ENCODE results near the gene RABGGTA.

Gene RABGGTA

GRCh38 chr14:24290746-24291145 lies 19.3 kb upstream of the RABGGTA start:
- no peak overlapping the region for H3K4me3 ChIP-seq (ENCODE audit: low read depth, low read length)
- no peak for TF ChIP-seq CTCF (IDR thresholded peaks at IDR 0.05; ENCODE audit: low read depth, low read length, missing control alignments)
- no peak for DNase-seq (ENCODE audit: low read depth)

GRCh38 chr14:24289649-24290280 lies 18.4 kb upstream of the RABGGTA start:
- no peak overlapping the region for H3K4me3 ChIP-seq (ENCODE audit: low read depth, low read length)
- no peak for DNase-seq (ENCODE audit: low read depth)
- TF ChIP-seq CTCF (IDR thresholded peaks at IDR 0.05; ENCODE audit: low read depth, low read length, missing control alignments): no peak

- TF ChIP-seq CTCF (IDR thresholded peaks at IDR 0.05; ENCODE audit: low read depth, low read length, missing control alignments): no peak
- DNase-seq (ENCODE audit: low read depth): no peak
Measured at GRCh38 chr14:24286996-24287395, 15.6 kb upstream of the RABGGTA start.

GRCh38 chr14:24285351-24285750 lies 14.0 kb upstream of the RABGGTA start:
- no peak for DNase-seq (ENCODE audit: low read depth)
- TF ChIP-seq CTCF (IDR thresholded peaks at IDR 0.05; ENCODE audit: low read depth, low read length, missing control alignments): no peak

More at GRCh38 chr14:24286996-24287395, 15.6 kb upstream of the RABGGTA start:
- no peak overlapping the region for H3K4me3 ChIP-seq (ENCODE audit: low read depth, low read length)

GRCh38 chr14:24284501-24285035 lies 13.2 kb upstream of the RABGGTA start:
- no peak for DNase-seq (ENCODE audit: low read depth)
- no peak overlapping the region for H3K4me3 ChIP-seq (ENCODE audit: low read depth, low read length)
- TF ChIP-seq CTCF (IDR thresholded peaks at IDR 0.05; ENCODE audit: low read depth, low read length, missing control alignments): no peak

More at GRCh38 chr14:24285351-24285750, 14.0 kb upstream of the RABGGTA start:
- H3K4me3 ChIP-seq (ENCODE audit: low read depth, low read length): no peak overlapping the region

GRCh38 chr14:24283796-24284460 lies 12.5 kb upstream of the RABGGTA start:
- TF ChIP-seq CTCF (IDR thresholded peaks at IDR 0.05; ENCODE audit: low read depth, low read length, missing control alignments): no peak
- no peak overlapping the region for H3K4me3 ChIP-seq (ENCODE audit: low read depth, low read length)

More at GRCh38 chr14:24283796-24284460, 12.5 kb upstream of the RABGGTA start:
- DNase-seq (ENCODE audit: low read depth): no peak

Data from GM12864 (cell line).